Astrocyte of the cerebellum (primary cell): Measurements from ENCODE around the gene CHPF.

Experiments
- DNase-seq: peaks from one replicate; pipeline ENCODE4 v3.0.0-alpha.2; 2011; ENCODE audit warnings: low read depth
- H3K4me3 ChIP-seq: 2 replicates; pipeline ENCODE4 v1.5.1; 2011; ENCODE audit warnings: mild to moderate bottlenecking, low read depth, low read length, moderate library complexity
- CTCF ChIP-seq: IDR thresholded peaks from 2 replicates; pipeline ENCODE4 v1.5.1; 2012; ENCODE audit warnings: low read length, low read depth, moderate library complexity, mild to moderate bottlenecking; ENCODE audit errors: missing control alignments
- in situ Hi-C: cut with HindIII; loops from 2 replicates; pipeline ENCODE4 v1.10.0; 2017; ENCODE audit warnings: low sequenced_read_pairs

Gene CHPF

GRCh38 chr2:219514836-219515235 lies 28.8 kb downstream of the CHPF start:
- in situ Hi-C loops = no loop called here
- no peak for DNase-seq
- no peak overlapping the region for H3K4me3 ChIP-seq
- TF ChIP-seq CTCF = no peak

GRCh38 chr2:219514196-219514761 lies 29.3 kb downstream of the CHPF start, which contains the start of gene ASIC4:
TSS of gene ASIC4 (plus strand) at chr2:219514482. CDS start at chr2:219514725, 243 bp downstream.
- no peak for TF ChIP-seq CTCF
- no peak within 1 kb of the TSS for H3K4me3 ChIP-seq
- DNase-seq = no peak
- in situ Hi-C loops = no loop called here

GRCh38 chr2:219513787-219514186 lies 29.8 kb downstream of the CHPF start:
- no peak overlapping the region for H3K4me3 ChIP-seq
- in situ Hi-C loops = no loop called here
- no peak for DNase-seq
- TF ChIP-seq CTCF = no peak

- no peak overlapping the region for H3K4me3 ChIP-seq
Measured at GRCh38 chr2:219512524-219513216, 30.9 kb downstream of the CHPF start.

GRCh38 chr2:219511547-219512325 lies 31.9 kb downstream of the CHPF start:
- DNase-seq = no peak
- TF ChIP-seq CTCF = no peak
- in situ Hi-C loops = no loop called here
- no peak overlapping the region for H3K4me3 ChIP-seq

More at GRCh38 chr2:219512524-219513216, 30.9 kb downstream of the CHPF start:
- TF ChIP-seq CTCF = no peak
- DNase-seq = no peak
- in situ Hi-C loops = no loop called here

- DNase-seq = no peak
- H3K4me3 ChIP-seq = no peak overlapping the region
- in situ Hi-C loops = no loop called here
- no peak for TF ChIP-seq CTCF
Measured at GRCh38 chr2:219510512-219511135, 33.0 kb downstream of the CHPF start.
